Kidney tubule cell (primary cell): ENCODE data around the gene WNT4.

Experiments used
- DNase-seq: peaks from one replicate; pipeline ENCODE4 v3.0.0-alpha.2; 2018; ENCODE audit warnings: low spot score

WNT4 gene

DNA sequence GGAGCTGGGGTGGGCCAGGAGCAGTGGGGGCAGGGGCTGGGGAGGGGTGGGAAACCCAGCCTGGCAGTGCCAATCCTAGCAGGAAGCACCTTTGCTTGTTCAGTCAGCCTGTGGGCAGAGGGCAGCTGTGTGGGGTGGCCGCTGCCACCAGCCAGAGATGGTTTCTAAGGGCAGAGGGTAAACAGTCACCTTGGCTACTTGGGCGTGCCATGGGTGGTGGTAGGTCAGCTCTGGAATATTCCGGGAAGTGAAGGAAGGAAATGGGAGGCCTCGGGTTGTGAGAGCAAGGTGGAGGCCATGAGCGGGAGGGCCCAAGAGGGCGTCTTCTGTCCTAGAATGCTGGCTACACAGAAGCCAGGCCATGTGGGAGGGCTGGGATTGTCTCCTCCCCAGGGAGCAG, 20.7 kb upstream of the WNT4 start:
- DNase-seq: no peak

DNA sequence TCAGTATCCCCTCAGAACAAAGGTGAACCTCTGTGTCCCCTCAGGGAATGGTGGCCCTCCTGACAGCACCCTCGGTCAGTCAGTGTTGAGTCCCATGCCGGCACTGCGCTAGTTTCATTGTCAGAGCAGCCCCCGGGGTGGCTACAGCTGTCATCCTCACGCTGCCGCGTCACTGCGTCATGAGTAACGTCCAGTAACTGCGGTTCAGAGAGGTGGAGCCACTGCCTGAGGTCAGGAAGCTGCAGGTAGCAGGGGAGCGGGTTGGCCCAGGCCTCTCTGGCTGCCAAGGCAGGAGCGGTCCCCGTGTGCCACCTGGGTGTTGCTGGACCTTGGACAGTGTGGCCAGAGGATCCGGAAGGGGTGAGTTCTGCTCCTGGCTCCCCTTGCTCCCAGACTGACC, 20.2 kb upstream of the WNT4 start:
- no peak for DNase-seq

DNA sequence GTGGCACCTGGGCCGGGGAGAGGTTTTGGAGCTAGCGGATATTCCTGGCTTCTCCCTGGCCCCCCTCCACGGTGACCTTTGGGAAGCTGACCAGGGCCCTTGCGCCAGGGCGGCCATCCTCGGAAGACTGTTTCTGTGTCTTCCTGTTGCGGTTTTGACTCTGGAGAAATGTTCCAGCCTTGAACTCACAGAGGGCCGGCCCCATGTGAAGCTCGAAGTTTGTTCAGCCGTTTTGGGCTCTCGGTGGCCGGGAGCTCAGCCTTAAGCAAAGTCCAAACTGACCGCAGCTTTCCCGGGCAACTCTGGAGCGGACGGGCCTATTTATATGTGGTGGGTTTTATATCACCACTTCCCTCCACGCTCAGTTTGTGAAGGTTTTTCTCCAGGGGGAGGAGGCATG, 17.0 kb upstream of the WNT4 start:
- no peak for DNase-seq

DNA sequence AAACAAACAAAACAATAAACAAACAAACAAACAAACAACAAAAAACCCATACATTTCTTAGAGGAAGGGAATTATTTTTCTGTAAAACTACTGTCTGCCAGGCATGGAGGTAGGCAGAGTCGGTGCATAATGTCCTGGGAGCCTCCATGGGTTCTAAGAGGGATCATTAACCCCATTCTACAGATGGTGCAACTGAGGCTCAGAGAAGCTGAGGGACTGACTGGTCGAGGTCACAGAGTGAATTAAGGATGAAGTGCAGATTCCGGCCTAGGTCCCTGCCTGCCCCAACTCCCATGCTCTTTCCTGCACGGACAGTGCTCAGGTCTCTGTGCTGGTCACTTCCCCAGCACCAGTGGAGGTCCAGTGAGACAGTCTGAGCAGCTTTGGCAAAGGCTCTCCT, 15.8 kb upstream of the WNT4 start:
- no peak for DNase-seq

DNA sequence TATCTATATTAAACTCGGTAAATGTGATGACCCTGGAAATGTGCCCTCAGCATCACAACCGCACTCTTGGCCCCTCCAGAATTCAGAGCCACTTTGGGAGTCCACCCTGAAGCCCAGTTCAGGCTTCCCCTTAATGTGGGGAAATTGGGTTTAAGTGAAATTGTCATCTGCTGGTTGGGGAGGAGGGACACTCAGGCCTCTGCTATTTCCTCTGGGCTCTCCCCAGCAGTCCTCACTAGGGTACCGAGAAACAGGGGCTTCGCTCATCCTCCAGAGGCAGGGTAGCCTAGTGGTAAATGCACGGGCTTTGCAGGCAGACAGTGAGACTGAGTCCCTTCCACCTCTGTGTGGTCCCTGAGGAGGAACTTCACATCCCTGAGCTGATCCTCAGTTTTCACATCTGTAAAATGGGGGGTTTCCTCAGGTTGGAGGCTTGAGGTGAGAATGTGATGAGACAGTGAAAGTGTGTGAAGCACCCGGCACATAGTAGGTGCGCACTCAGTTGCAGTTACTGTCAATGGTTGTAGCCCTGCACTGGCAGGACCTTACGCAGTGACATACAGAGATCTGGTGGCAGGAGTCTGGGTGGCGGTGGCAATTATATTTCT, 14.6 kb upstream of the WNT4 start:
- no peak for DNase-seq

DNA sequence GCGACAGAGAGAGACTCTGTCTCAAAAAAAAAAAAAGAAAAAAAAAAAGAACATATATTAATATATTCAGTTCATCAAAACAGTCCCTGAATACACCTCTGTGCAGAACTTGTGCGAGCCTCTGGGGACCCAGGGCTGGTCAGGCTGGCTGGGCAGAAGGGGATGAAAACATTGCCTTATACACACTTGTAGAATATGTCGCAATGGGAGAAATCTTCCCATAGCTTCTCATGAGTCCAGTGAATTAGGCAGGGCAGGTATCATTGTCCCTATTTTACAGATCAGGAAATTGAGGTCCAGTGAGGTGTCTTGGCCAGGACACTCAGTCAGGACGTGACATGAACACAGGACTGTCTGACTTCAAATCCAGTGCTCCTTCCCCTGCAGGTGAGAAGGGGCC, 12.6 kb upstream of the WNT4 start:
- DNase-seq: no peak

DNA sequence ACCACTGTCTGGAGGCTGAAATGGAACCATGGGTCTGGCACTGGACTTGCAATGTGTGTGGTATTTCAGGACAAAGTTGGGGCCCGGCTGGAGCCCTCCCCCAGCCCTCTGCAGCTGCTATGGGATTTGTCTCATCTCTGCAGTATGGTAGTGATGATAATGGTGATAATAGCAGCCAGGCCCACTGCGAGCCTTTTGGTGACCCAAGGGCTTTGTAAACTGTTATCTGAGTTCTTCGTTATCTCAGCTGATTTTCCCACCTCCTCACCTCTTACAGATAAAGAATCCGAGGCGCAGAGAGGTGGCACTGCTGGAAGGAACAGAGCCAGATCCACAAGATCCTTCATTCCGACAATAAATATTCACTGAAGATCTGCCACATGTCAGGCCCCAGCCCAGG, 11.7 kb upstream of the WNT4 start:
- no peak for DNase-seq

DNA sequence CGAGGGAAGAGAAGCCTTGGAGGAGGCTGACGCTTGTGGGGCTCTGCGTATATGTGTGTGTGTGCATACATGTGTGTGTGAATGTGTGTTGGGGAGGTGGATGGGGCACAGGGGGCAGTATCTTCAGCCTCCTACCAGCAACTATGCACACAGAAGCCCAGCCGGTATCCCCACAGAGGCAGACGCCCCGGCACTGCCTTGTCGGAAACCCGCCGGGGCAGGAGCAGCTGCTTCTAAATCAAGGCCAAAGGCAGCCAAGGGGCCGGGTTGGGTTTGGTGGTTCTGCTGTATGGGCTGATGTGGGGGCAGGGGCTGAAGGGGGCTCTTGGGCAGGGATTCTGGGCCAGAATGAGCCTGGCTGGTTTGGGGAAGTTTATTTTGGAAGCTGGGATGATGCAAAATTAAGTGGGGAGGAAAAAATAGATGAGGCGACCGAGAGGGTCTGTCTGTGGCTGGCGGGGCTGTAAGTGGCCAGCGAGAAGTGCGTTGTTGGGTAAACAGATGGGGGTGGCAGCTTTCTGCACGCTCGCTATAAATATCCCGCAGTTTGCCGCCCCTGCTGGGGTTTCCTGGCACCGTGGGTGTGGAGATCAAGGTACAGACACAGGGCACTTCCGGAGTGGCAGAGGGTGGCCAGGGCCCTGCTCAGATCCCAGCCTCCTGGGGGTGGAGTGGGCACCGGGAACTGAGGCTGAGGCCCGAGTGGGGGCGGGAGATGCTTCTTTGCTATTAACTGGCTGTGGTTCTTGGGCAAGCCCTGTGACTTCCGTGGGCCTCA, 11.0 kb upstream of the WNT4 start:
- DNase-seq: no peak

DNA sequence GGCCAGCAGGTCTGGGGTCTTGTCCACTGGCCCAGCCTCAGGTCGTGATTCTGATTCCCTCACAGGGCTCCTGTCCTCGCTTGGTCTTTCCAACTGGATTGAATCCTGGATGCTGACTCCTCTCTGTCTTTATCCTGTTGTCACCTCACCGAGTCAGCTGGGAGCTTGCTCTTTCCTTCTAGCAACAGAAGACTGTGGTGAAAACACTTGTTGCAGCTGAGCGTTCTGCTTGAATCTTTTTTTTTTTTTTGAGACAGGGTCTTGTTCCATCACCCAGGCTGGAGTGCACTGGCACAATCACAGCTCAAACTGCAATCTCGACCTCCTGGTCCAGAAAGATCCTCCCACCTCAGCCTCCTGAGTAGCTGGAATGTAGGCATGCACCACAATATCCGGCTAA, 8.0 kb upstream of the WNT4 start:
- DNase-seq: no peak

DNA sequence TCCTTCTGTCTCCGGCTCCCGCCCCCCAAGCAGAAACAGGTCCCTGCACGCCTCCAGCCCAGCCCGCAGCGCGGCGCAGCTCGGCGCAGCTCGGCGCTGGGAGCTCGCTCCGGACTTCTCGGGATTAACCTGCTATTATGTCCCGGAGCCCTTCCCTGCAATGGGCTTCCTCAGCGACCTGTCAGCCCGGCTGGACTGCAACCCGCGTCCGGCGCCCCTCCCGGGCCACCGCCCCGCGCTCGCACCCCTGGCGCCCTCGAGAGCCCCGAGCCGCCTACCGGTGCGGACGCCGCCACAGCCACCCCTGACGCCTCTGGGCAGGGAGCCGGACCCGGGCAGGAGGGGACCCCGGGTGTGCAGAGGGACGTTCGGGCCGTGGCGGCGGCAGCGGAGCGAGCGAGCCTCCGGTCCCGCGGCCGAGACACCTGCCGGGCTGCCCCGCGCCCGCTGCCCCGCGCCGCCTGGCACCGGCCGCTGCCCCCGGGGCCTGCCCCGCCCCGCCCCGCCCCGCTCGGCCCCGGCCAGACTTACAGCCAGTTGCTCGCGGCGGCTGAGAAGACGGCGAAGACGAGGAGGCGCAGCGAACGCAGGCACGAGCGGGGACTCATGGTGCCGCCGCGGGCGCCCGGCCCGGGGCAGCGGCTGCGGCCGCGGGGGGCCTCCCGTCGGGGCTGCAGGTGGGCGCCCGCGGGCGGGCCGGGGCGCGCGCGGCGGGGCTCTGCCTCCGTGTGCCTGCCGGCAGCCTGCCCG, 407 bp downstream of the WNT4 start:
- DNase-seq: peak; percentile 30

DNA sequence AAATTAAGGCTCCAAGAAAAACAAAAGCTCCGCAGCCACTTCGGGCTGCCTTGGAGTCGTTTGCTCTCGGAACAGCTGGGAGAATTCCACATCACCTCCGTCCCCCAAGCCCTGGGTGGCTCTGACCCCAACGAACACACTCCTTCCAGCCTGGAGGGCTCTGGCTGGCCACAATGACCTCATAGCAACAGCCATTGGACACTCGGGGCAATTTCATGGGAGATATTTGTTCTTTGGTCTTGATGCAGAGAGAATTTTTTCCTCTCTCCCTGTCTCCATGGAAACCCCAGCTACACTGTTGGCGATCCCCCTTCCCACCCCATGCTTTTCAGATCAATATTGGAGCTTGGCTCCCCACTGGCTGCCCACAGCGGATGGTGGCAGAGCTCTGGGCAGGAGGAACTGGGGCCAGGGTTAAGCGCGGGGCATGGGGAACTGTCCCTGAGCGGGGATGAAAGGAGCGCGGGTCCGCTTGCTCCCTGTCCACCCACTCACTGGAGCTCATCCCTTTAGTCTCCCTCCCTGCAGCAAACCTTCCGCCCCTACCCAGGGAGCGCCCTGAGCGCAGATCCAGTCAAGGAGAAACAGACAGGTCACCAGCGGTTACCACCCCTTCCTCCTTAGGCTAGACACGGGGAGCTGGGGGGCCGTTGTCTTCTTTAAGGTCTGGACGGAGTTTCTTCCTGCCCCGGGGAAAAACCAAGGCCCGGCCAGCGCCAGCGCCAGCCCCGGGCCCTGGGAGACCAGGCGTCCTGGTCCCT, 1.2 kb downstream of the WNT4 start:
- DNase-seq: no peak

DNA sequence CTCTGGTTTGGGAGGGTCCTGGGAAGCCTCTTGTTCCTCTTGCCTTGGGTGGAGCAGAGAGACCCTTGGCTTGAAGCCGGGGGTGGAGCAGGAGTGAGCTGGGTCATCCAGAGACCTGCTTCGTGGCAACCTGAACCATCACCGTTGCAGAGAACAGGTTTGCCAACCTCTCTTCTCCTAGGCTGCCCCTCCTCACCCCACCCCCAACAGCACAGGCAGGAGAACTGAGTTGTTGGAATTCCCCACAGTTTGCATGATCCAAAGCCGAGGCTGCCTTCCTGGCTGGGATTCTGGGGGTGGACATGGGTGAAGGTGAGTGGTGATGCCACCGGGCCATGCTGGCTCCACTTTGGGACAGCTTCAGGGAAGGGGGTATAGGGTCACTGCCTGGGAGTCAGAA, 2.2 kb downstream of the WNT4 start:
- DNase-seq: peak; percentile 20

DNA sequence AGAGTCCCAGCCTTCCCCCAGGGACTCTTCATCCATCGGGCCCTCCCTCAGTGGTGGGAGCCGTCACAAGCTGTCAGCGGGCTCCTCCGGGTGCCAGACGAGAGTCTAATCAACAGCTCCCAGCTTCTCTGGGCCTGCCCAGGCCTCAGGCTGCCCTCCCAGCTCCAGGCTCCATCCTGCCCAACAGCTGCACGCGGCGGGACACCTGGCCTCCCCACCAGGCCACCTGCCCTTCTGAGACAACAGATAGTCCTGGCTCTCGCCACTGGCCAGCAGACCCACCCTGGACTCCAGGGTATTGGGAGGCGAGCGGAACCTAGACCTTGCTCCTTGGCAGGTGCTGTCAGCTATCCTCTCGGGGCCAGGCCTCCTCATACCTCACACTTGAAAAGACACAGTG, 3.1 kb downstream of the WNT4 start:
- no peak for DNase-seq

DNA sequence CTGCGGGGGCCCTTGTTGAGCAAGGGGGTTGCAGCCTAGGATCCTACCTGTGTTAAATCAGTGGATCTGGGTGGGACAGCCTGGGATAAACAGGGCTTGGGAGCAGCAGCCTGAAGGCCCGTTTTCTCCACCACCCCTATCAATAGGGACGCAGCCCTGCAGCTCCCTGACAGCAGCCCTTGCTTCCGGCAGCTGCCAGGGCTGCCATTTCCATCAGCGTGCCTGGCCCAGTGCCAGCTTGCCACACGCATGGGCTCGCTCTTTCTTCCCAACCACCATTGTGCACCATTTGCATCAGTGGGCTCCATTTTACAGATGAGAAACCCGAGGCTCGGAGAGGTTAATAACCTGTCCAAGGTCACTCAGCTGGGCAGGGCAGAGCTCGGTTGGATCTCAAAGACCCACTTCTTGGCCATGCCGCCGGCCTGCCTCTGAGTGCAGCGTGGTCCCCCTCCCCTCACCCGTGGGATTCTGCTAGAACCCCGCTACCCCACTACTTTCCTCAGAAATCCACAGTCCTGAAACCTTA, 3.8 kb downstream of the WNT4 start:
- no peak for DNase-seq

DNA sequence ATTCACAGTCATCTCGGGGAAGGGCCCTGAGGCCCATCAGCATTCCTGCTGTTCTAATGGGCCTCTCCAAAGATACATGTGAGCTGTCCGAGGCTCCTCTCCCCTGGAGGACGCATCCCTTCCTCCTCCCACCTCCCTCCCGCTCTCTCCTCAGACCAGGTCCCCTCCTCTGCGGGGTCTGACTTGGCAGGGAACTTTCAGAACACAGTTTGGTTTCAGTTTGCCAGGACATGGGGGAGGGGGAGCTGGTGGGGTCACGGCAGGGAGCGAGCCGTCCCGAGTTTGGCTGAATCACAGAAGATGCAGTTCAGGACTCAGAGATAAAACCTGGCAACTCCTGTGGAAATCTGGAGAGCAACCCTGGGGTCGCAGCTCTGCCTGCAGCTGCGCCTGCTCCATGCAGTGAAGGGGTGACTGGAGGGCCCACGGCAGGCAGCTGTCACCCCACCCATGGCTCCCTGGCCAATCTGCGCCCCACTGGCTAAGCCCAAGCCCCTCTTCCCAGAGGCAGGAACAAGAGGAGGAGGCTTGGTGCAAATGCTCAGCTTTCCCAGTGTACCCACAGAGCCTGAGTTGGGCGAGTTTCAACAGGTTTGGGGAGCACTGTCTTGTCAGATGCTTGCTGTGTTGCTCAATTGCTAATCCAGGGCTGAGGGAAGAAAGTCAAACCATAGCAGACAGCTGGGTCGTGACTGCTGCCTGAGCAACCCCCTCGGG, 5.7 kb downstream of the WNT4 start:
- no peak for DNase-seq

DNA sequence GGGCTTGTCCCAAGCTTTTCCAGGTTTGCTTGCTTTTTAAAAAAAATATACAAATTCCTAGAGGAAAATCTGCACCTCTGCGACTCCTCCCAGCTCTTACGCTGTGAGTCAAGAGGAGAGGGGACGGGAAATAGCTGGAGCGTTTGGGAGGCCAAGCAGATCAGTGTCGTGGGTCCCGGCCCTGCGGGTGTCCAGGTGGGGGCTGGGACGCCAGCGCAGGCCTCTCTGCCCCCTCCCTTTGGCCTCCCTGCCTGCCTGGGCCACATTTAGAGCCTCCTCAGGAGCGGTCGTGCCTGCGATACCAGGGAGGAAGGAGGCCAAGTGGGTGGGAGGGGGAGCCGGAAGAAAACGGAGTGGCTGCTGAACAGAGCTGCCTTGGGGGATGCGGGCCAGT, 9.0 kb downstream of the WNT4 start:
- no peak for DNase-seq

DNA sequence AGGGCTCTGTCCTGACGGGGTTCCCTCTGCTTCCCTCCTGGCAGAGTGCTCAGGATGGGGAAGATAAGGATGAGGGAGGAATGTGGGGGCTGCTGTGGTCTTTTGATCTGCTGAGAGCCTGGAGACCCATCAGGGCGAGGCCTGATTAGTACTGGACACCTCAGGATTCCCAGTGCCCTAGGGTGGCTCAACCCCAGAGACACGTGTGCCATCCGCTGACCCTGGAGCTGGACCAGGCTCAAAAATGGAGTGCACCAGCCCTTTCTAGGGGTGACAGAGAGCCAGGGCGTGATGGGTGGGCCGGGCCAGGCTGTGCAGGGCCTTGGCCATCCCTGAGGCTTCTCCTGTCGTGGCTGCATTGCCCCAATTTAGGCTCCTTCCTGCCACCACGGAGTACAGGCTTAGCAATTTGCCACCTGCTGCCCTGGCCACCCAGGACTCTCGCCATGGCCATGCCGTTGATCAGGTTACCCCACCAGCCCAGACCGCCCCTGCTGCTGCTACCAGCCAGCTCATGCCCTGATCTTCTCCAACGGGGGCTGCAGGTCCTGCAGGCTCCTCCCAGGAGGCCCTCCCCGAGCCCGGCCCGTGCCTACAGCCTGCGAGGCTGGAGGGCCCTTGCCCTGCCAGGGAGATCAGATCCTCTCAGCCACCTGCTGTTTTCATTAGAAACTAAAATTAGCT, 9.5 kb downstream of the WNT4 start:
- no peak for DNase-seq

DNA sequence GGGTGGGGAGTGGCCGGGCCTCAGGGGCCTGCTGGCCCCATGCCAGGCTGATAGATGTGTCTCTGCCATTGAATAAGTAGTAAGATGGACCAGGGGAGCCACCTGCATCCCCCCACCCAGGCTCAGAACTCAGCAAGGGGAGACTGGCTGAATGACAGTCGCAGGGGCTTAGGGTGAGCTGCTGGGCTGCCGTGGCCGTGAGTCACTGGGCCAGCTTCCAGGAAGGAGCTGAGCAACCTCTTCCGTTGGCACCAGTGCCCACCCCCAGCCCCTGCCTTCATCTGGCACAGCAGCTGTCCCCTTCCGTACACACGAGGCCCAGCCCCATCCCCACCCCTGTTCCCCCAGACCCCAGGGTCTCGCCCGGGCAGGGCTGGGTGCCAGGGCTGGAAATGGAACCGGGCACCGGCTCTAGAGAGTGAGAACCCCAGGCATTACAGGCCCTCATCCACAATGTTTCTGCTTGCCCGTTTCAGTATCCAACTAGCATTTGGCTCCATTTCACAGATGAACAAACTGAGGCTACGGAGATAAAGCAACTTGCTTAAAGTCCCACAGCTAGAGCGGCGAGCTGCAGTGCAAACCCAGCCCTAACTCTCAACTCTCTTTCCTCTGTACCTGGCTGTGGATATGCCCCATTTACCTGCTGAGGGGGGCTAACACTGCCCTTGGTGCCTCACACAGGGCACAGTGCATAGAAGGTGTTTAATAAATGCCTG, 10.2 kb downstream of the WNT4 start:
- DNase-seq: peak; percentile 62

DNA sequence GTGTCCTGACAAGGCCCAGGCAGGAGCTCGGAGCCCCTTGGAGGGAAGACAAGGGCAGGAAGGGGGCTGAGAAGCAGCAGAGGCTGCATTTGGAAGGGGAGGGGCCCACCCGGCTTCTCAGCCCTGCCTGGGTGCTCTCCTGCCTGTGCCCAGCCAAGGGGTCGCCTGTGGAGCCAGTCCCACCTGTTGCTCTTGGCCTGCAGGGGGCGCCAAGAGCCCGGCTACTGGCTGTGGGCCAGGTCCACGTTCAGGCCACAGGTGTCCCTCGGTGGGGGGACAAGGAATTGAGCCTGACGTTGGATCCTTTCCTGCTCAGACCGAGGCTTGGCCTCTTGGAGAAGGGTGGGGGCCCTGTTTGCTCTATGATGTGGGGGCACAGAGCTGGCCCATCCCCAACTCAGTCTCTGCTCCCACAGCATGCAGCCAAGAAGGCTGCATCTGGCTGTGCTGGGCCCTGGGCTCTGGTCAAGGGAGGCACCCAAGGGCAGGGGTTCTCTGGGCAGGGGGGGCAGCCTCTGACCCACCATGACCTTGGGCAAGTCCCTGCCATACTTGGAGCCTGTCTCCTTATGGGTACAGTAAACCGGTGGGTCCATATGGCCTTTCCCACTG, 10.9 kb downstream of the WNT4 start:
- peak; percentile 63 for DNase-seq

DNA sequence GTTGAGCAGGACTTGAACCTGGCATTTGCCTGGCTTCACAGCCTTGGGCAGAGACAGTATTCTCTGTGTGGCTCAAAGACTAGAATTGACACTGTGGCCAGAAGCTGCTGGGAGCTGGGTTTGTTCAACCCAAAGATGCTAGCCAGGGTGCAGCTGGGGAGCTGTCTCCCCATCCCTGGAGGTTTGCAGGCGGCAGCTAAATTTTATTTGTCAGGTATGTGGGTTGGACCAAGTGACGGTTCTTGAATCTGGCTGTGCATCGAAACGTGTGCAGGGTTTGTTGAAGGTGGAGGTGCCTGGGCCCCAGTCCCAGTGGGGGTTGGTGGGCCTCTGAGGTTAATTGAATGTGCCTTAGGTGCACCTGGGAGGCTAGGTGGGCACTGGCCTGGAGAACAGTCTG, 11.8 kb downstream of the WNT4 start:
- no peak for DNase-seq
